Tibial nerve (tissue), 4 donors: ENCODE measurements around the gene TRMT44.

Source experiments
- CTCF ChIP-seq, 5 experiments: fragments of 200-600 bp in 3 of 5; fragments of 450-650 bp in 2 of 5; sonication (generic) in 3 of 5; IDR thresholded peaks; one replicate each; pipeline ENCODE4 v1.5.1; 2016 to 2019; ENCODE audit warnings: antibody characterized with exemption in 5 of 5, mild to moderate bottlenecking in 3 of 5, moderate library complexity in 2 of 5
- EP300 ChIP-seq, 2 donors: sonication (generic); formaldehyde crosslinking; IDR thresholded peaks; one replicate each; pipeline ENCODE4 v1.6.1; 2017; ENCODE audit warnings: antibody characterized with exemption in 2 of 2, mild to moderate bottlenecking in 1 of 2
- POLR2A ChIP-seq, 2 donors: fragments of 450-650 bp; IDR thresholded peaks; one replicate each; pipeline ENCODE4 v1.6.1; 2017; ENCODE audit warnings: antibody characterized with exemption in 2 of 2, mild to moderate bottlenecking in 2 of 2, moderate library complexity in 2 of 2

DNA sequence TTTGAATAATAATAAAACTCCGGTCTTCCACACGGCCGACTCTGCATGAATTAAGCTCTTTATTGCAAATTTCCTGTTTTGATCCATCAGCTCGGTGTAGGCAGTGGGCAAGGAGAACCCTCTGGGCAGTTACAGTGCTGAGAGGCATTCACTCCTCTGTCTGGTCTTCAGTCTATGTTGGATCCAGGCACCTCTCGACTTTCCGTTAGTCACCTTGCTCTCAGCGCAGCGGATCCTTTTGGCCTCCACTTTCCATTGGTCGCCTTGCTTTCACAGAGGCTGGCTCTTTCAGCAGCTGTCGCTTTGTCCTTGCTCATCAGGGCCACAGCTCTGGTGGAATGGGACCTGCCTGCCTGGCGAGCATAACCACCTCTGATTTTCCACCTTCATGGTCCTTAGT lies 52.9 kb downstream of the TRMT44 start:
- TF ChIP-seq CTCF (IDR thresholded peaks at IDR 0.05) (no peak), POLR2A (IDR thresholded peaks at IDR 0.05) (no peak), EP300 (IDR thresholded peaks at IDR 0.05) (no peak)
